Dendritic cell treated with granulocyte-macrophage colony-stimulating factor and Interleukin-4, amounts not matched to agents 40 ng/mL and 50 ng/mL, for 4 days (primary cell): ENCODE measurements around the gene BCAS4.
"Not testable (repeated sequence)": the region's sequence is repeated elsewhere in the genome, so short reads cannot be mapped to it uniquely, and the experiment has no call there.

Experiments used
- H3K27ac Mint-ChIP-seq: one replicate; pipeline ENCODE4 v1.8.0; 2022; ENCODE audit warnings: mild to moderate bottlenecking, mixed read lengths
- H3K27me3 Mint-ChIP-seq: one replicate; pipeline ENCODE4 v1.8.0; 2022; ENCODE audit warnings: mild to moderate bottlenecking, mixed read lengths
- H3K36me3 Mint-ChIP-seq: one replicate; pipeline ENCODE4 v1.8.0; 2022; ENCODE audit warnings: low read depth, mixed read lengths
- H3K4me1 Mint-ChIP-seq: one replicate; pipeline ENCODE4 v1.8.0; 2022; ENCODE audit warnings: low read depth, mixed read lengths
- H3K4me3 Mint-ChIP-seq: one replicate; pipeline ENCODE4 v1.8.0; 2022; ENCODE audit warnings: mild to moderate bottlenecking, moderate library complexity, mixed read lengths
- H3K9me3 Mint-ChIP-seq: one replicate; pipeline ENCODE4 v1.8.0; 2022; ENCODE audit warnings: mixed read lengths
- intact Hi-C: fragments of 100-400 bp; cut with micrococcal nuclease; formaldehyde crosslinking; loops from one replicate; pipeline ENCODE4 v1.15.0; 2022

Gene BCAS4

DNA sequence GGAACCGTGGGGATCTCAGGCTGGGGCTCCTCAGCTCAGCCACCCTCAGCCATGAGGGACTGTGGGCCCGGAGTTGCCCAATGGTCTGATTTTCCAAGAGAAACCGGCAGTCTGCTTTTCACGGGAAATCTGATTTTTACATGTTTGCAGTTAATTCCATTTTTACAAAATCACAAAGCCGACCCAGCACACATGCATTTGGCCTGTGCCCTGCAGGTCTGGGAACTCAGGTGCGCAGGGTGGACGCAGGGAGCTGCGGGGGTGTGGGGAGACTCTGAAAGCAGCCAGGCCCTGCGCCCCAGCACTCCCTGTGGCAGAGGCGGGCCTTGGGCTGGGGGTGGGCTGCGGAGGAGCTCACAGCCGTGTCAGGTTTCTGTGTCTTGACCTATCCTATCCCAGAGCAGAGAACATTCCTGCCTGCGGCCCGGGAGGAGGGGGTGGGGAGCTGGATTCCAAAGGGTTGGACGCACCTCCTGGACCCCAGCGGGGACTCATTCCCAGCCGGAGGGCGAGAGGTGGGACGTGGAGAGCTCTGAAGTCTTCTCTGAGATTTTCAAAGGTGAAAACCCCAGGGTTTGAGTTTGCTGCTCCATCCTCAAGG is 75.8 kb downstream of the BCAS4 start:
- intact Hi-C loops: no loop called here
- no peak overlapping the region for H3K27ac Mint-ChIP-seq

GRCh38 chr20:50872560-50873425 is 77.9 kb downstream of the BCAS4 start:
- intact Hi-C loops: no loop called here
- no peak overlapping the region for H3K4me3 Mint-ChIP-seq

More for the DNA sequence above, 75.8 kb downstream of the BCAS4 start:
- Mint-ChIP-seq H3K9me3 (no peaks in the 10 kb centered on the region), H3K27me3 (no peaks in the 10 kb centered on the region), H3K36me3 (no peaks in the 10 kb centered on the region), H3K4me1 (no peaks in the 10 kb centered on the region), H3K4me3 (no peak overlapping the region)

DNA sequence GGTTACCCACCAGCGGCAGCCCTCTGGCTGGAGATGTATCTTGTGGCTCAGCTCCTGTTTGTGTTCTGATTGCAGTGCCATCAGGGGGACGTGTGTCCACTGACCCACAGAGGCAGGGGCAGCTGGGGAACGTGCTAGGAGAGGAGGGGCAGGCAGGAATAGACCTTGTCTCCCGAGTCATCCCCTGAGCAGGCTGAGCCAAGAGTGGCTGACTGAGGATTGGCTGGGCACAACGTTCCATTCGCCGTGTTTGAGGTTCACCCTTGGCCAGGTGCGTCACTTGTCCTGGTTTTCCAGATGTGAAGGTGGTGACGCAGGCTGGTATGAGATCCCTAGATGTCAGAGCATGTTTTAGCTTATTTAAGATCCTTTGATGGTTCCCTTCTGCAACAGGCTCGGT is 78.7 kb downstream of the BCAS4 start:
- Mint-ChIP-seq H3K27me3 (no peaks in the 10 kb centered on the region), H3K4me3 (no peak overlapping the region), H3K4me1 (no peaks in the 10 kb centered on the region), H3K36me3 (no peaks in the 10 kb centered on the region), H3K9me3 (no peaks in the 10 kb centered on the region), H3K27ac (no peak overlapping the region)
- intact Hi-C loops: no loop called here

More at GRCh38 chr20:50872560-50873425, 77.9 kb downstream of the BCAS4 start:
- Mint-ChIP-seq H3K27ac (no peak overlapping the region), H3K36me3 (no peaks in the 10 kb centered on the region), H3K27me3 (no peaks in the 10 kb centered on the region), H3K9me3 (no peaks in the 10 kb centered on the region), H3K4me1 (no peaks in the 10 kb centered on the region)

GRCh38 chr20:50874111-50874757 is 79.4 kb downstream of the BCAS4 start:
- Mint-ChIP-seq H3K9me3 (no peaks in the 10 kb centered on the region), H3K4me1 (no peaks in the 10 kb centered on the region), H3K27ac (no peak overlapping the region), H3K4me3 (no peak overlapping the region), H3K27me3 (no peaks in the 10 kb centered on the region), H3K36me3 (no peaks in the 10 kb centered on the region)
- intact Hi-C loops: no loop called here

DNA sequence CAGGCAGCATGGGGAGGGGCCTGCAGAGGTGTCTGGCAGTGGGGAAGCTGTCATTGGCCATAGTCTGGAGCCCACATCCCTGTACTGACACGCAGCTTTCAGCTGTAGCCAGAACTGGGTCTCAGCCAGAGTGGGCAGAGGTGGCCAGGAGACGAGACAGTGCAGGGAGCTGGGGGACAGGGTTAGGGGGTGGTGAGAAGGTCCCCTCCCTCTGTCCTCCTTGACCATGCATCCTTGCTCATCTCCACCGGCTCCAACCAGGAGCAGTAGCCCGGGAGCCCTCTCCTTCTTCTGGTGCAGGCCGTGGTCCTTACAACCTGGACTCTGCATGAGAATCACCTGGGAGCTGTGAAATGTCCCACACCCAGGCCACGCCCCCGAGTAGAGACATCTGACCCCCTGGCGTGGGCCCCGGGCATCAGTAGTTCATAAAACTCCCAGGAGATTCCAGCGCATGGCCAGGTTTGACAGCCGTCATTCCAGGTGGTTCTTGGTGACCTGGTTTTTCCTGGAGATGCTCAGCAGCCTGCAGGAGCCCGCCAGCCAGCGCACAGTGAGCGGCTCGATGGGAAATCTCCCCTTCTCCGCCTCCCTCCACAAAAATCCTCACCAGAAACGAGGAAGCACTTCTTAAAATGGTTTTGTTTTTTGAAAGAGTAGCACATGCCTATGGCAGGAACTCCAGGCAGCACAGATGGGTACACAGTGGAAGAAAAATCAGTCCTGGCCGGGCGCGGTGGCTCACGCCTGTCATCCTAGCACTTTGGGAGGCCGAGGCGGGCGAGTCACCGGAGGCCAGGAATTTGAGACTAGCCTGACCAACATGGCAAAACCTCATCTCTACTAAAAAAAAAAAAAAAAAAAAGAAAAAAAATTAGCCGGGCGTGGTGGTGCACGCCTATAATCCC is 80.2 kb downstream of the BCAS4 start:
- Mint-ChIP-seq H3K27me3 (no peaks in the 10 kb centered on the region), H3K4me1 (no peaks in the 10 kb centered on the region), H3K9me3 (no peaks in the 10 kb centered on the region), H3K4me3 (no peak overlapping the region), H3K36me3 (no peaks in the 10 kb centered on the region), H3K27ac (no peak overlapping the region)
- intact Hi-C loops: no loop called here

- no peak overlapping the region for H3K27ac Mint-ChIP-seq
- no peaks in the 10 kb centered on the region for H3K4me1 Mint-ChIP-seq
- H3K9me3 Mint-ChIP-seq: no peaks in the 10 kb centered on the region
- no peaks in the 10 kb centered on the region for H3K27me3 Mint-ChIP-seq
- H3K4me3 Mint-ChIP-seq: no peak overlapping the region
- H3K36me3 Mint-ChIP-seq: no peaks in the 10 kb centered on the region
- intact Hi-C loops: no loop called here
Measured at GRCh38 chr20:50876063-50876685, 81.3 kb downstream of the BCAS4 start.

- Mint-ChIP-seq H3K27ac (no peak overlapping the region), H3K36me3 (no peaks in the 10 kb centered on the region), H3K4me1 (no peaks in the 10 kb centered on the region), H3K9me3 (no peaks in the 10 kb centered on the region), H3K27me3 (no peaks in the 10 kb centered on the region), H3K4me3 (no peak overlapping the region)
- intact Hi-C loops: no loop called here
Measured at GRCh38 chr20:50876816-50877215, 82.0 kb downstream of the BCAS4 start.

DNA sequence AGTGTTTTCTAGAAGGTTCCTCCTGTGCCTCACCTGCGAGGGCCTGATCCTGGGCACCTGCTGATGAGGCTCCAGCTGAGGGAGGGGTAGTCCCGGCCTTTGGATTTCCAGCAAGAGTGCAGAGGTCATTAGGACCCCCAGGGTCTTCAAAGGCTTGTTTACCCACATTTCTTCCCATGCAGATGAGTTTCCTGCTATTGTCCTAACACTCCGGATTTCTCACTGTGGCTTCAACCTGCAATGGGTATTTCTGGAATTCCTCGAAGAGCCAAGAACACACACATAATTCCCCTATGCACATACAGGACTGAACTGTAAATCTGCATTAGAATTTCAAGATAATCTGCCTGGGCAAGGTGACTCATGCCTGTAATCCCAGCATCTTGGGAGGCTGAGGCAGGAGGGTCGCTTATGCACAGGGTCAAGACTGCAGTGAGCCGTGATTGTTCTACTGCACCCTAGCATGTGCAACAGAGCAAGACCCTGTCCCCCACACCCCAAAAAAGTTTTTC is 82.4 kb downstream of the BCAS4 start:
- intact Hi-C loops: no loop called here
- H3K27ac Mint-ChIP-seq: no peak overlapping the region
- H3K27me3 Mint-ChIP-seq: no peaks in the 10 kb centered on the region
- H3K4me3 Mint-ChIP-seq: no peak overlapping the region
- no peaks in the 10 kb centered on the region for H3K9me3 Mint-ChIP-seq
- H3K4me1 Mint-ChIP-seq: no peaks in the 10 kb centered on the region
- no peaks in the 10 kb centered on the region for H3K36me3 Mint-ChIP-seq

GRCh38 chr20:50879649-50880550 is 85.0 kb downstream of the BCAS4 start:
- Mint-ChIP-seq H3K27me3 (no peaks in the 10 kb centered on the region), H3K9me3 (no peaks in the 10 kb centered on the region), H3K4me1 (no peaks in the 10 kb centered on the region), H3K4me3 (no peak overlapping the region), H3K27ac (no peak overlapping the region), H3K36me3 (no peaks in the 10 kb centered on the region)
- intact Hi-C loops: no loop called here

- H3K36me3 Mint-ChIP-seq, H3K9me3 Mint-ChIP-seq, H3K27me3 Mint-ChIP-seq, intact Hi-C loops, H3K4me3 Mint-ChIP-seq, H3K4me1 Mint-ChIP-seq, H3K27ac Mint-ChIP-seq: not testable (repeated sequence)
Measured at GRCh38 chr20:50881759-50882424, 87.0 kb downstream of the BCAS4 start.

DNA sequence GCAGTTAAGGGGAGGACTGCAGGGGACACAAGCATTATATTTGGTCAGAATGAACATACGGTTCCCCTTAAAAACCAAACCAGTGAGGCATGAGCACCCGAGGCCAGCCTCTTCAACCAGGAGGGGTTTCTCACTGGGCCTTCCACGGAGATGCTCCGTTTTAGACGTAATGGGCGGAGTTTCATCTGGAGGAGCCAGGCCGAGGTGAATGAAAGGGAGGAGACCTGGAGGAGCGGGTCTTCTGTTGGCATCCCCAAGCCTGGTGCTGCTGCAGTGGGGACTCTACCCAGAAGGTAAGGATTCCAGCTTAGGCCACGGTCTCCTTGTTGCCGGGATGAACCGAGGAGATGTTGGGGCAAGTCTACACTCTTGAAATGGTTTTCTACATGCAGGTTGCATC is 89.0 kb downstream of the BCAS4 start:
- Mint-ChIP-seq H3K4me3 (no peak overlapping the region), H3K4me1 (no peaks in the 10 kb centered on the region), H3K27me3 (no peaks in the 10 kb centered on the region), H3K27ac (no peak overlapping the region), H3K9me3 (no peaks in the 10 kb centered on the region), H3K36me3 (peaks cover 15% of the 10 kb centered on the region)
- intact Hi-C loops: no loop called here

DNA sequence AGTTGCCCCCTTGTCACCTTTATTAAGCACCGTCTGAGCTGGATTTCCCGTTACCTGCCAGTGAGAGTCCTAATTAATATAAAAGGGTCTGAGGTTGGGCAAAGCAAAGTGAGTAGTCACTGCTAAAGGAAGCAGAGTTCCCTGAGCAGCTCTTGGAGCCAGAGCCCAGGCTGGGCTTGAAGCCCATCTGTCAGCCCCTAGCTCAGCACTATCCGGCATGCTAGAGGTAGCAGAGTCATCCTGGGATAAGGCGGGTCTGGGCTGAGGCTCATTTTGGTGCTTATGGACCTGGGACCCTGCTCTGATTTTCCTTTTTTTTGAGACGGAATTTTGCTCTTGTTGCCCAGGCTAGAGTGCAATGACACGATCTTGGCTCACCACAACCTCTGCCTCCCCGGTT is 90.2 kb downstream of the BCAS4 start:
- Mint-ChIP-seq H3K4me1 (no peaks in the 10 kb centered on the region), H3K9me3 (no peaks in the 10 kb centered on the region), H3K27ac (no peak overlapping the region), H3K27me3 (no peaks in the 10 kb centered on the region), H3K36me3 (peaks cover 27% of the 10 kb centered on the region), H3K4me3 (no peak overlapping the region)
- intact Hi-C loops: no loop called here
